ENCODE measurements around the gene CA14.
"Not testable (repeated sequence)": the region's sequence is repeated elsewhere in the genome, so short reads cannot be mapped to it uniquely, and the experiment has no call there.

Gene CA14

DNA sequence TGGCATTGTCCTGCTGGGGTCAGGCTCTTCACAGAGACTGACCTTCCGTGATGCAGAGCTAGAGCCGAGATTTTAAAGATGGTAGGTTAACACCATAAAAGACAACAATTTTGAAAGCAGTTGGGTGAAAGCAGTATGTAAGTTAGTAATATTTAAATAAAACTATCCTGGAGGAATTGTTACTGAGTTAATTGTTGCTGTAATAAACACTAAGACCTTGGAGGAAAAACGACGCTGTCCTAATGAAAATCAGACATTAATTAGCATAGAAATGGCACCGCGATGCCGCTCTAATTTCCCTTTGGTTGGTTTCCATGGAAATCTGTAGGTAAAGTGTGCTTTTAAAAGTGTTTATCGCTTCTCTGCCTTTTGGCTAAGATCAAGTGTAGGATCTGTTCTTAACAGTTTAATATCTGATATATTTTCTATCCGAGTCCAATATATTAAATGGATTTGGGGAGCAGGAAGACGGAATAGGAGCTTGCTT lies 20.9 kb upstream of the CA14 start:
- no peak for DNase-seq (ENCODE audit: low spot score)

DNA sequence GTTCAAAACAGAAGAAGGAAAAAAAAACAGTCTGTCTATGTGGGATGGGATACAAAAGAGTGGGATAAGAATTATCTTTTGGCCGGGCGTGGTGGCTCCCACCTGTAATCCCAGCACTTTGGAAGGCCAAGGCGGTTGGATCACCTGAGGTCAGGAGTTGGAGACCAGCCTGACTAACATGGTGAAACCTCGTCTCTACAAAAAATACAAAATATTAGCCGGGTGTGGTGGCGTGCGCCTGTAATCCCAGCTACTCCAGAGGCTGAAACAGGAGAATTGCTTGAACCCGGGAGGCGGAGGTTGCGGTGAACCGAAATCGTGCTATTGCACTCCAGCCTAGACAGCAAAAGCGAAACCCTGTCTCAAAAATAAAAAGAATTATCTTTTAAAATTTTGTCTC lies 20.4 kb upstream of the CA14 start:
- DNase-seq (ENCODE audit: low spot score) = not testable (repeated sequence)

DNA sequence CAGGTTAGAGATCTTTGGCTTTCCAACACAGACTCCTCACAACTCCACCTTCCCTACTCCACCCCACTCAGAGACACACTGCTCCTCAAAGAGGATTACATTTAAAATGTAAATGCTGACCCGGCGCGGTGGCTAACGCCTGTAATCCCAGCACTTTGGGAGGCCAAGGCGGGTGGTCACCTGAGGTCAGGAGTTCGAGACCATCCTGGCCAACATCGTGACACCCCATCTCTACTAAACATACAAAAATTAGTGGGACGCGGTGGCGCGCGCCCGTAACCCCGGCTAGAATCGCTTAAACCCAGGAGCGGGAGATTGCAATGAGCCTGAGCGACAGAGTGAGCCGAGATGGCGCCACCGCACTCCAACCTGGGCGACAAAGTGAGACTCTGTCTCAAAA lies 19.8 kb upstream of the CA14 start:
- no peak for DNase-seq (ENCODE audit: low spot score)

DNA sequence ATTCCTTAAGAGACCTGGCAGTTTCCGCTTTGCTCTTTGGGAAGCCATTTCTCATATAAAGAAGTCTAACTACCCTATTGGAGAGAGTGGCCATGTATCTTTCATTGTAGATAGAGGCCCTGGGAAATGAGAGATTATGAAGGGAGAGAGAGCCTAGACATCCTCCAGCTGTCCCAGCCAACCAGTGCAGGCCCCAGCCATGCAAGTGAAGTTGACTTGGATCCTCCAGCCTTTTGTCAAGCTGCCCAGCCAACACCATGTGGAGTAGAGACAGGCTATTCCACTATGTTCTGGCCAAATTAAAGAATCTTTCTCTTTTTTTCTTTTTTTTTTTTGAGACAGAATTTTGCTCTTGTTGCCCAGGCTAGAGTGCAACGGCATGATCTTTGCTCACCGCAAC lies 14.6 kb upstream of the CA14 start:
- DNase-seq (ENCODE audit: low spot score) = no peak

DNA sequence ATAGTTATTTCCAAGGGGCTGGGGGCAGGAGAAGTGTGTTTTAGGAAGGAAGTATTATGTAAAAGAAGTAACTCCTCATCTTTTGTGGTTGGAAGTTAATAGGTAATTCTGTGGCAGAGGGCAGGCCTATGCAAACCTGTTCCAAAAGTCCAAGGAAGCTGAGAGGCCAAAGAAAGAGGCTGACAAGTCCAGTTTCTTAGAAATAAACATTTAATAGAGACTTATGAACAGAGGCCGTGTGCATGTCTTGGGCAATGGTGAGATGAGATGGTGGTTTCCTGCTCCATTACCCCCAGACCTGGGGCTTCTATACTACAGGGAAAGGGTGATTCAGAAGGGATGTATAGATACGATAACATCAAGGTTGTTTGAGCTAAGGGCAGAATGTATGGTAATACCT lies 7.6 kb upstream of the CA14 start:
- DNase-seq (ENCODE audit: low spot score) = no peak

DNA sequence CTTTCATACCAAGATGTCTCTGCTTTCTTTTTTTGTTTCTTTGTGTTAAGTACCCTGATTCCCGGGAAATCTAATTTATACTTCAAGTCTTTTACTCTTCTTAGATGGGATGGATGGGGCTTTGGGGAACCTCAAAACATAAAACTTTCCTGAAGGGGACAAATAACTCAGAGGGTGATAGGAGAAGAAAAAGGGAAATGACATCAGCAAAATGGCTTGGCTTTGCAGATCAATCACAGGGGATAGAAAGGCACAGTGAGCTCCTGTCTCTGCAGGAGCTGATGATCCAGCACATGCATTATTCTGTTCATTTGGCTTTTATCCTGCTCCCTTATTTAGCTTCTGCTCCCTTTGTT lies 1.4 kb upstream of the CA14 start:
- DNase-seq (ENCODE audit: low spot score) = no peak

DNA sequence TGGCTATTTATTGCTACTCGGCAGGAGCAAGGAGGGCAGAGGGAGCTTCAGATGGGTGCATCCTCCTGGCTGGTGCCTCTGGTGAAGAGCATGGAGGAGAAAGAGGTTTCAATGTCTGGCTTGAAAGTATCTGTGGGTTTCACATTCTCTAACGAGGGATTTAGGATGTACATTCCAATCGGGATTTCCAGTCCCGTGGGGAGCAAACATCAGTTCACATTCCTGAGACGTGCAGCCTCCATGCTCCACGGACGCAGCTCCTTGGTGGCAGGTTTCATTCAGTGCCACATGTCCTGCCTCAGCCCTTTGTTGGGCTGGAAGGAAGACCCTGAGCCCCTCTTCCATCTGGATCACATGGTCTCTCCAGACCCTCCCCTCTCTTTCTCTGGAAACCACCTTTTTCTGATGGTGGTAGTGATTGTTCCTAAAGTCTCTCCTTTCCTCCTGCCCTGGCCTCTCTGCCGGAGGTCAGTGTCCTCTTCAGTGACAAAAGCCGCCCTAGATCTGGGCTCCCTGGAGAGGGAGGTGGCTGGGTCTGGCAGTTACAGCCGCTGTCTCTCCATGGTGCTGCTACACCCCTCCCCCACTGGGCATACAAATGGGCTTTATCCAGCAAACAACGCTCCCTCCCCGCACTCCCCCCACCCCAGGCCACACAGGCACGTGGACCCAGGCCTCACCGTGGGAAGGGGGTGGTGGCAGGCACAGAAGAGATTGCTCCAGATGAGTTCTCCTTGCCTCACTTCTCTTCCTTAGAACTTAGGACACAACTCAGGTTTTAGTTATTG lies 826 bp upstream of the CA14 start:
- DNase-seq (ENCODE audit: low spot score) = no peak

DNA sequence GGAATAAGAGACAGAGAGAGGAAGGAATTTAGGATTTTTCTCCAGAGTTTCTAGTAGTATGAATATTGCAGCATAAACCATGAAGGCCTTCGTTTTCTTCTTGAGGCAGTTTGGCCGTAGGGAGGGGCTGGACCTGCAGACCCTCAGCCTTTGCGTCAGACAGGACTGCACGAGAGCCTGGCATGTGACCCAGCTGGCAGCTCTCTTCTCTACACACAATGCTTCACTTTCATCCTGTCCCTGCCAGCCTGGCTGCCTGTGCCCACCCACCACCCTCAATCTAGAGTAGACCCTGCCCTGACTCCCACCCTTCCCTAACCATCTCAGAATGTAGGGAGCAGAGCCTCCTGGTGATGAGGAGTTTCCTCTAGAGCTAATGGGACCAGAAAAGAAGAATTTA lies 1.6 kb downstream of the CA14 start:
- no peak for DNase-seq (ENCODE audit: low spot score)

DNA sequence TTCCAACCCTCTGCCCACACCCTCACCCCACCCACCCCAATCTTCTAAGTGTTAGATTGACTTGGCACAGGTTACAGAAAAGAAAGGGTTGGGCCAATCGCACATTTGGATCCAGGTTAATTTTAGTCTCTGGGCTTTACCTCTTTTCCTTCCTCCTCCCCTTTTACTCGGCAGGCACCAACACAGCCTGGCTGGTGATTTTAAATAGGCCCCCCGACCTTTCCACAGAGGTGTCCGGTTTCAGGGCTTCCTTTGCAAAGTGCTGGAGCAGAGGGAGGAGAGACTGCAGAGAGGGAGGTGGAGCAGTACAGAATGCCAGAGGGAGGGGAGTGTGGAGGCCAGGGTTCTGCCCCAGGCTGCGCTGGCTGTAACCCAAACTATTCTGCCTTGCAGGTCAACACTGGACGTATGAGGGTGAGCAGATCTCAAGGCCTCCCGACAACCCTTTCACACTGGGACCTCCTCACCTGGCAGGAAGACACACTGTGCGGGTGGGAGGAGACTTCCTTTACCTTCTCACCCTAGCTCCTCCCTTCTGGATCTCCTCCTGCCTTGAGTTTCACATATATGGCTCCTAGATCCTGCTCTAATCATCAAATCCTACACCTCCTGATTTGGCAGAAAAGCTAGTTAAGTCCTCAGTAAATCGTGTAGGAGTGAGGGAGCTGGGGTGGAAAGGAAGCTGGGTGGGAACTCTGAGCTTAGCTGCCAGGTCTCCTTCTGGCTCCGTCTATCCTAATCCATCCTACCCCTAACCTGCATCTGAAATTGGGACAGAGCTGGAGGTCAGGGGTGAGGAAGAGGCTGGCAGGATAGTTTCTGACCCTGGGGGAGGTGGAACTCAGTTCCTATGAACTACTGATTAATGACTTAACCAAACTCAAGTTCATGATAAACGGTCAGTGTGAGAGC lies 2.4 kb downstream of the CA14 start:
- DNase-seq (ENCODE audit: low spot score) = no peak

DNA sequence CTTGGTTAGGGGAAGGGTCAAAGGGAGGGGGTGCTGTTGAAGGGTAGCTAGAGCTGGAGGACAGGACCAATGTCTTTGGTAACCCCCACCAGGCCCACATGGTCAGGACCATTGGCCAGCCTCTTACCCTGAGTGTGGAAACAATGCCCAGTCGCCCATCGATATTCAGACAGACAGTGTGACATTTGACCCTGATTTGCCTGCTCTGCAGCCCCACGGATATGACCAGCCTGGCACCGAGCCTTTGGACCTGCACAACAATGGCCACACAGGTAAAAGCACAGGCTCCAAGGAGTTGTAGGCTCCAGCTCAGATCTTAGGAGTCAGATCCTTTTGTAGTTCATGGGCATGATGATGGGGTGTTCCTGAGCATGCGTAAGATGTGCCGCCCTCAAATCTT lies 3.8 kb downstream of the CA14 start:
- no peak for DNase-seq (ENCODE audit: low spot score)

DNA sequence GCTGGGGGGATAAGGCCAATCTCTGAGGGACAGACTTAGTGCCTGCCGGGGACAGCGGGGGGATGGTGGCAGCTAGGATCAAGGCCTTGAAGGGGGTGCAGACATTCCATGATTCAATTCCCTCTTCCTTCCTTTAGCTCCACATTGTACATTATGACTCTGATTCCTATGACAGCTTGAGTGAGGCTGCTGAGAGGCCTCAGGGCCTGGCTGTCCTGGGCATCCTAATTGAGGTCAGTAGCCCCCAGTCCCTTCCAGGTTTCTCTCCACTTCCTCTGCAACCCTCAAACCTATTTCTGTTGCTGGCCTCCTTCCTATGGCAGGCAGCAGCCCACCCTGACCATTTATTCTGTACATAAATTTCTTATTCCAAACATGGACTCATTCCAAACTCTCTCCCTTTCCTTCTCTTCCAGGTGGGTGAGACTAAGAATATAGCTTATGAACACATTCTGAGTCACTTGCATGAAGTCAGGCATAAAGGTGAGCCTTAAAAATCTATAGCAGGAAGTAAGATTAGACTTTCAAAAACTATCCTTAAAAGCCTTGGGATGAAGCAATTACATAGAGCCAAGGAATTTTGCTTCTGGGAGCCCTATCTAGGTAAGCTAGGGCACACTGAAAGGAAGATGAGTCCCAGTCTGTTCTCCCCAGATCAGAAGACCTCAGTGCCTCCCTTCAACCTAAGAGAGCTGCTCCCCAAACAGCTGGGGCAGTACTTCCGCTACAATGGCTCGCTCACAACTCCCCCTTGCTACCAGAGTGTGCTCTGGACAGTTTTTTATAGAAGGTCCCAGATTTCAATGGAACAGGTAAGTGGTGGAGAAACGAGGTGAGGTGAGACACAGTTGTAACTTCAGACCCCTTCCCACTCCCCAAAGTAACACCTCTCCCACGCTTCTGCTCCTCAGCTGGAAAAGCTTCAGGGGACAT lies 5.1 kb downstream of the CA14 start:
- no peak for DNase-seq (ENCODE audit: low spot score)

DNA sequence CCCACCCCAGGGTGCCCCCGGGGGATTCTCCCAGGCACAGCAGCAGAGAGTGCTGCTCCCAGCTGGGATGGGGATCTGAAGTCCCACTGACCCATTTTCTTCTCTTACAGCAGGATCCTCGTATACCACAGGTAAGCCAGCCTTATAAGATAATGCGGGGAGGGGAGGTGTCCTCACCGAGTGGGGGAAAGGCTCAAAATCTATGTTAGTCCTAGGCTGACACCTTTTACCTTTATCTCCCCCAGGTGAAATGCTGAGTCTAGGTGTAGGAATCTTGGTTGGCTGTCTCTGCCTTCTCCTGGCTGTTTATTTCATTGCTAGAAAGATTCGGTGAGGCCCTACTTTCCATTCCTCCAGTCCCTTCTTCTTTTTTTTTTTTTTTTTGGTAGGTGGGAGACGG lies 6.0 kb downstream of the CA14 start:
- no peak for DNase-seq (ENCODE audit: low spot score)

DNA sequence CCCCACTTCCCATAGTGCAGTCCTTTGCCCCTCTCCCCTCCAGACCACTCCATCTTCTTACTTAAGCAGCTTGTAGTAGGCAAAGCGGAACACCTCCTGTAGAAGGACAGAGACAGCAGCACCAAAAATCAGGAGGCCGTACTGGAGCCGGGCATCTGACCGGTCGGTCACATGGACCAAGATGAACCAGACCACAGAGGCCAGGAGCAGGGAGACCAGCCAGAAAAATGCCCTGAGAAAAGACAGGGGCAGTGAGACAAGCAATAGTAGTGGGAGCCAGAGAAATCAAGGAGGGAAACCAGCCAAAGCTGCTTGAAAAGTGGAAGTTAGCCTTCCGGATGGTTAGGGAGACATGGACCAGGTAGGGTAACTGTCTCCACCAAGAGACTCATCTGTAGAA lies 10.3 kb downstream of the CA14 start:
- DNase-seq (ENCODE audit: low spot score) = no peak

DNA sequence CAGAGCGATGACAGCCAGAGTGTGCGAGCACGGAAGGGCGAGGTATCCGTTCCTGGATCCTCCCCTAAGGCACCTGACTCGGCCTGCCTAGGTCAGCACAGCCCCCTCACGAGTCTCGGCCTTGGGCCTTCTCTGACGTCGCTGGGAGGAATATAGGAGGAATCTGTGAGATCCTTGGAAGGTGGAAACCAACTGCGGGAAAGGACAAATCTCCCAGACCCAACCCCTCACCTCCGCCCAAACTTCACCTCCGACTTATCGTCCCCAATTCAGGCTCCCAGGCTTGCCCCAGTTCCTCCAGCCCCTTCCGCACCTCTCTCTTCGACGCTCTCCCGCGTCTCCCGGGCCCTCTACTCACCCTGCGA lies 10.7 kb downstream of the CA14 start:
- peak; percentile 49 for DNase-seq (ENCODE audit: low spot score)

DNA sequence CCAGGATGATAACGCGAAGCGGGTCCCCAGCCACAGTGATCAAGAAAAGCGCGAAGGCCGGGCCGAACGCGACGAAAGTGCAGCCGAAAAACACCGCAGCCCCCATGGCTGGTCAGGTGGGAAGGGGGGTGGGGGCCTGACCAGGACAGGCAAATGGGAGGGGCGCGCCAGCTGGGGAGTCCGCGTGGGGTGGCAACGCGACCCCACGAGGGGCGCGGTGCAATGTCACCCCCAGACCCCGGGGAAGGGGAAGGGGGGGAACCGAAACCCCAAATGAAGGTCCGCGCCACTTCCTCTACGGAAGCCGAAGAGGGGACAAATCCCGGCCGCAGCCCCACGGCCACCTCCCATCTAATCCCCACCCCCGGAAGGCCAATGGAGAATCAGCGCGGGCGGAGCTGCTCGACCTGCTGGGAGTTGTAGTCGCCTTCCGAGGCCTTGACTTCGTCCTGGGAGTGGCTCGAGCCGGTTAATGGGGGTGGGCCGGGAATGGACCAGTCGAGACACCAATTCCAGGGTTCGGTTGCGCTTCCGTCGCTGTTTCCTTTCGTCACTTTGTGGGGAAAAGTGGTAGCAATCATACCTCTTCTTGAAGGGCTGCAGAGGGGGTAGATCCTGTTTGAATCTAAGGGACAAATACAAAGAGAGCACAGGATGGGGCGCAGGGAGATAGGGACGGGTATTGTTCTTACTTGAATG lies 11.3 kb downstream of the CA14 start, which contains the start of gene APH1A:
TSS of gene APH1A (minus strand) at position 312 of the 699 bp plus-strand sequence. CDS start at position 106, 206 bp downstream.
- peak; percentile 96 for DNase-seq (ENCODE audit: low spot score)

DNA sequence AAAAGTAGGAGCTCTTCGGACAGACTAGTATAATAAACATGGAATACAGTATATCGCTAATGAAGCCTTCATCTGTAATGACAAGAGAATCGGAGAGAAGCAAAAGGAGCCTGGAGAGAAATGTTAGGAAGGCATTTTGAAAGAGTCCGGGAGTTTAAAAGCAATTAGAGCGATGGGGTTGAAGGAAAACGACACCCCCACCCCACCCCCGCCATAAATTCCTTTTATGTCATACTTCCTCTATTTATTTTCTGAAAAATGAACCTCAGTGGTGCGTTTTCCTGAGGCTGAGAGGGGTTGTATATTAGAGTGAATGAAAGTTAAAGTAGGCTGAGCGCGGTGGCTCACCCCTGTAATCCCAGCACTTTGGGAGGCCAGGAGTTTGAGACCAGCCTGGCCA lies 11.9 kb downstream of the CA14 start:
- no peak for DNase-seq (ENCODE audit: low spot score)

DNA sequence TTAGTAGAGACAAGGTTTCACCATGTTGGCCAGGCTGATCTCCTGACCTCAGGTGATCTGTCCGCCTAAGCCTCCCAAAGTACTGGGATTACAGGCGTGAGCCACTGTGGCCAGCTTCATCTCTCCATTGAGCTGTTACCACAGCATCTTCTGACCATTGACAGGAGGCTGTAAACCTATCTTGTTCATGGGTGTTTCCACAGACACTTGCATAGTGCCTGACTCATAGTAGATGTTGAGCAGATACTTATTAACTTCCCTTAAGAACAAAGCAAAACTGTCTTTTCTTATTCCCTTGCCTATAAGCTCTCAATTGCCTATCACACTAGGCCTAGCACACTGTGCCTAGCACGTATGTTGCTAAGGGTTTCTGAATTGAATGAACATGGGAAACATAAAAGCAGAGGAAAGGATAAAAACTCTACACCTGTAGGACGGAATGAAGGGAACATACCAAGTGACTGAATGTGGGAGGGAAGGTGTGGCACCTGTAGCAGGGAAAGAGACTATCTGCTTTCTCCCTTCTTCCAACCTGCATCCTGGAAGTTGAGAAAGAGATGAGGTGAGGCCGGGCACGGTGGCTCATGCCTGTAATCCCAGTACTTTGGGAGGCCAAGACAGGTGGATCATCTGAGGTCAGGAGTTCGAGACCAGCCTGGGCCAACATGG lies 13.9 kb downstream of the CA14 start:
- no peak for DNase-seq (ENCODE audit: low spot score)

DNA sequence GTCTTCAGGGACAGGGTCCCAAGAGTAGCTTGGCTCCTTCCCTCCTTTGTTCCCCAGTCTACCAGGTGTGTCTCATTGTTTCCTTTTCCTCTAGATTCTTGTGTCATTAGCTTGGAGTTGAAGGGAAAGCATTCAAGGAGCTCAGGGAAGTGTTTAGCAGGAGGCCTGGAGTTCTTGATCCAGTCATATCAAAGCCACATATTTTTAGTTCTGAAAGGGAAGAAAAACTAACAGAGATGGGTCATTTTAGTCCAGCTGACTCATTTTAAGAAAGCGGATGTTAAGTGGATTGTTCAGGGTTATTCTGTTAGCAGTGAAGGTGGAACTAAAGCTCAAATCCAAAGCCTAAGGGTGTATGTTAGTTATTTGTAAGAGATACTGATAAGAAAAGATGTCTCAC lies 15.7 kb downstream of the CA14 start:
- DNase-seq (ENCODE audit: low spot score) = no peak

DNA sequence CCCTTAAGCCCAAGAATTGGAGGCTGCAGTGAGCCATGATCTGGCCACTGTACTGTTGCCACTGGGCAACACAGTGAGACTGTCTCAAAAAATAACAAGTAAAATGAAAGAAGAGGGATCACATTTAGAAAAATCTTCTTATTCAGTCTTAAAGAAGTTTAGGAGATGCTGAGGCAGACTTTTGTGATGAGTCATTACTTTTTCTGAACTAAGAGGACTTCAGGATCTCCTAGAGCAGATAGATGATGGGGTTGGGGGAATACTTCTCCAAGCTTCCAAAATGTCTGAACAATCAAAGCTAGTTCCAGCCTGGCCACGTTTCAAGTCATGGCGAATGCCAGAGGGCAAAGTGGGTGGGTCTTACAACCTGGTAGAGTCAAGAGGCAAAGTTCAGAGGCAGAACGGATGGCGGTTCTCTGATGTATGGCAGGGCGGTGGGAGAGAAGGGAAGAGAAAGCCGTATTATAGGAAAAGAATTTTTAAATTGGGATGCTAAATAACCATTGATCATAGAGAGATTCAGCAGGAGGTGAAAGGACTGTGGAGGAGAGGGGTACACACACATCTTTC lies 22.6 kb downstream of the CA14 start:
- DNase-seq (ENCODE audit: low spot score) = no peak

DNA sequence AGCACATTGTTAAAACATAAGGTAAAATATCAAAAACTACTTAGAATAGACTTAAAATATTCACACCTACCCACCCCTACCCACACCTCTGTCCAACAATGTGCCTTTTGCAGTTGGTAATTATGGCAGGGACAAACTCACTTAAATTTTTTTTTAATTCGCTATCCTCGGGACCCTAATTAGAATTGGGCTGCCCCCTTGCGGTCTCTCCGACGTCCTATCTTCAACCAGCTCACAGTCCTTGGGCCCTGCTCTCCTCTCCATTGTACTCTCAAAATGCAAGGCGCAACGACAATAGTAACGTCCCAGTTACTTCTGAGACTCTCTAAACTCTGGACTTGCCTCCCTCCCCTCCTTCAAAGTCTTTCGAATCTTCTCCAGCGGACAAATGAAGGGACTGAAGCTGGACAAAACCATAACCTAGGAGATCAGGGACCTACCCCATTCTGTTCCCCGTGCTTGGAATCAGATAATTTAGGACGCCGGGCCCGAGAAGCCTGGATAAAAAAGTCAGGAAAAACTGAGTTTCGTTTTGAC lies 23.7 kb downstream of the CA14 start:
- DNase-seq (ENCODE audit: low spot score) = peak; percentile 71

Measured in CD4-positive, alpha-beta T cell treated with Interleukin-2 at 100 ng/mL for 4 hours (primary cell).